ENCODE measurements around the gene C1orf21. TPM values are rescaled to one million over a fixed set of nuclear protein-coding genes. Genes with fewer than 3 reads are reported as not detected.
A peak's percentile ranks its signal among the peaks of the same experiment; 100 is the strongest.
"Not testable (repeated sequence)": the region's sequence is repeated elsewhere in the genome, so short reads cannot be mapped to it uniquely, and the experiment has no call there.

C1orf21 gene, protein sequence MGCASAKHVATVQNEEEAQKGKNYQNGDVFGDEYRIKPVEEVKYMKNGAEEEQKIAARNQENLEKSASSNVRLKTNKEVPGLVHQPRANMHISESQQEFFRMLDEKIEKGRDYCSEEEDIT
- polyA plus RNA-seq (2012; ENCODE audit: insufficient read depth, insufficient read length) = 19.8 TPM

DNA sequence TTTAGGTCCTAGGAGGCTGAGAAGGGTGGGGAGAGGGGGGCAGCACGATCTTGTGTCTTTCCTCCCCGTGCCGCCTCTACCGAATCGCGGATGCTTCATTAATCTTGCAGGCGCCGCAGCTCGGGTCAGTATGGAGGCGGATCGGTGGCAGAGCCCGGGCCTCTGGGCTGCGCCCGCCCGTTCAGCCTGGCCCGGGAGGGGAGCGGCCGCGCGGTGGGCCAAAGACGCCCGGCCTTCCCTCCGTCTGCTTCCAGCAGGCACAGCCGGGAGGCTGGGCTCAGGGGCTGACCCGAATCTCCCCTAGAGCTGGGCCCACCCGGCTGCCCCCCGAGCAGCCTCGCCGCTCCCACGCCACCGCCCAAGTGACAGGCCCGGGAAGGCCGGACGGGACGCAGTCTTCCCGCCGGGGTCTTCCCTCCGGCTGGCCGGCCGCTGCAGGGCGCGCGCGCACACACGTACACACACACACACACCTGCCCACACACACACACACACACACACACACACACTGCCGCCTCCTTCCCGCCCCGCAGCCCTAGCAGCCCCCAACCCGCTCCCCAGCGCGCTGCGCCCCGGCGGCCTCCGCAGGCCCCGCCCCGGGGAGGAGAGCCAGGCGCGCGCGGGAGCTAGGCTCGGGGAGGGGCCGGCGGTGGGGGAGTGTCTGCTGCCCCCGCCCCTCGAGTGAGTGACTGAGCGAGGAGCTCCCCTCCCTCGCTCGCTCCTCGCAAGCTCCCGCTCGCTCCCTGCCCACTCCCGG lies at the start of gene C1orf21:
TSS of gene C1orf21 (plus strand) at position 718 of the 757 bp plus-strand sequence. CDS start 90,481 bp downstream, outside the sequence.
- DNase-seq (ENCODE audit: low read depth, low spot score) = peak; percentile 55
- H3K4me3 ChIP-seq (ENCODE audit: low read length) = peak within 1 kb of the TSS; percentile 58

DNA sequence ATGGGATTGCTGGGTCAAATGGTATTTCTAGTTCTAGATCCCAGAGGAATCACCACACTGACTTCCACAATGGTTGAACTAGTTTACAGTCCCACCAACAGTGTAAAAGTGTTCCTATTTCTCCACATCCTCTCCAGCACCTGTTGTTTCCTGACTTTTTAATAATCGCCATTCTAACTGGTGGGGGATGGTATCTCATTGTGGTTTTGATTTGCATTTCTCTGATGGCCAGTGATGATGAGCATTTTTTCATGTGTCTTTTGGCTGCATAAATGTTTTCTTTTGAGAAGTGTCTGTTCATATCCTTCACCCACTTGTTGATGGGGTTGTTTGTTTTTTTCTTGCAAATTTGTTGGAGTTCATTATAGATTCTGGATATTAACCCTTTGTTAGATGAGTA lies 49.0 kb upstream of the C1orf21 start:
- DNase-seq (ENCODE audit: low read depth, low spot score); H3K4me3 ChIP-seq (ENCODE audit: low read length): not testable (repeated sequence)

DNA sequence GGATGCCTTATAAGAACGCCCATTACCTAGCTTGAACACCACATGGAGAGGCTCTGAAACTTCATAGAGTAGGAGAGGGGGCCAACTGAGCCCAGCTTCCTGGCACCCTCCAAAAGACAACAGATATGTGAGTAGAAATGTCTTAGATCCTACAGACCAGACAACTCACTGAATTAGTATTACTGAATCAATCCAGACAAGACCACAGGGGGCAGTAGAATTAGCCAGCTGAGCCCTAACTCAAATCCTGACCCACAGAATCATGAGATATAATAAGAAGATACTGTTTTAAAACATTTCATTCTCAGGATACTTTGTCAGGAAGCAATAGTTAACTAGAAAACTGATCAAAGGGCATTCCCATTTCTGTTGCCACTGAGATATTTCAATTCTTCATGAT lies 45.8 kb upstream of the C1orf21 start:
- DNase-seq (ENCODE audit: low read depth, low spot score) = no peak
- no peak overlapping the region for H3K4me3 ChIP-seq (ENCODE audit: low read length)

DNA sequence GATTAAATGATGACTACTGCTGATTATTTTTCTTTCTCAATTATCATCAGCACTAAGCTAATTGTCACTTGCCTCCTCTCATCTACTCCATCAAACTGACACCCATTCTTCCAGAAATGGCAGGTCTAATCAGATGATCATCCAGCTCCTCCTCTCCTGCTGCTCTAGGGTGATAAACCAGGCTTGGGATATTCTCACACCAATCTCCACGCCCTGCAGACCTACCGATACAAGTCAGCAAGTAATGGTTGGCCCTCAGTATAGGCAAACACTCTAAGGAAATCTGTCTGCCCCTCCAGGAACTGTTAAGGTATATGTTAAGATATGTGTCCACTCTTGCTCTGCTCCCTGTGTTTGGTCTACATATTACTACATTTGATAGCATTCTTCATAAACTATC lies 36.3 kb upstream of the C1orf21 start:
- no peak overlapping the region for H3K4me3 ChIP-seq (ENCODE audit: low read length)
- DNase-seq (ENCODE audit: low read depth, low spot score) = no peak

DNA sequence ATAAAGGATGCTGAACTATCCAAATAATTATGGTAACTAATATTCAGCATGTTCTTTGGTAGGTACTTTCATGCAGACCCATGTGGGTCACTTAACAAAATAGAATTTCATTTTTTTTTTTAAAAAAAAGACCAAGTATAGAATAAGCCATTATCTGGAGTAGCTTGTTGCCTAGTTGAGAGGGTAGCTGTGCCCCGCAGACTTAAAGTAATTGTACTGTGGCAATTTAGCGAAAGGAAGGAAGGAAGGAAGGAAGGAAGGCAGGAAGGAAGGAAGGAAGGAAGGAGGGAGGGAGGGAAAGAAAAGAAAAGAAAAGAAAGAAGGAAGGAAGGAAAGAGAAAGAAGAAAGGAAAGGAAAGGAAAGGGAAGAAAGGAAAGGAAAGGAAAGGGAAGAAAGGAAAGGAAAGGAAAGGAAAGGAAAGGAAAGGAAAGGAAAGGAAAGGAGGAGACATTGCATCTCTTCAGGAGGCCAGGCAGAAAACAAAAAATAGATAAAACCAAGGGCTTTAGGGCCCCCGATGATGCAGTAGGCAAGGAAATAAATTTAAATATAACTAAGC lies 35.3 kb upstream of the C1orf21 start:
- DNase-seq (ENCODE audit: low read depth, low spot score) = no peak
- H3K4me3 ChIP-seq (ENCODE audit: low read length) = no peak overlapping the region

DNA sequence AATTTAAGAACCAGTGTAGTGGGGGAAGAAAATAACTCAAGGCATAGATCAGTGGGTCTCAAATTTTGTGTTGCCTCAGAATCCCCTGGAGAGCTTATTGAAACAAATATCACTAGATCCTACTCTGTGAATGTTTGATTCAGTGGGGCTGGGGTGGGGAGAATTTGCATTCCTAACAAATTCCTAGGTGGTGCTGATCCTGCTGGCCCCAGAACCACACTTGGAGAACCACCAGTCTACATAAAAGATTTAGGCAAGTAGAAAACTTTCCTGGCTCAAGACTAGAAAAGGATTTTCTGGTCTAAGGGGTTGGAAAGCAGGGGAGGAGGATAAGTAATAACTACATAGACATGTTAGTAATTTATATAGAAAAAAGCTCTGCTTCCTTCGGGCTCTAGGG lies 34.1 kb upstream of the C1orf21 start:
- H3K4me3 ChIP-seq (ENCODE audit: low read length) = no peak overlapping the region
- DNase-seq (ENCODE audit: low read depth, low spot score) = no peak

DNA sequence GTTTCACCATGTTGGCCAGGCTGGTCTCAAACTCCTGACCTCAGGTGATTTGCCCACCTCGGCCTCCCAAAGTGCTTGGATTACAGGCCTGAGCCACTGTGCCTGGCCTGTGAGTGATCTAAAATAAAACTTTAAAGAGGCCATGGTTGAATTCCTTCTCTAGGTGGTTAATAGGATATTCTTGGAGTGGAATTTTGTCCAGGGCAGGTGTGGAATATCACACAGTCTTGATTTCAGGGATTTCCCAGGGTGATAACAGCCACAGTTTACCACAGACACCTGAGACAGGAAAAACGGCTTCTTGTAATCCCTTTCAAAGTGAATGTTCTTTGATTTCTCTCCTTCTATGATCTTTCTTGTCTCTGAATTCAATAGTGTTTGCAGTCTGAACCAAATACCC lies 32.1 kb upstream of the C1orf21 start:
- no peak for DNase-seq (ENCODE audit: low read depth, low spot score)
- H3K4me3 ChIP-seq (ENCODE audit: low read length) = no peak overlapping the region

DNA sequence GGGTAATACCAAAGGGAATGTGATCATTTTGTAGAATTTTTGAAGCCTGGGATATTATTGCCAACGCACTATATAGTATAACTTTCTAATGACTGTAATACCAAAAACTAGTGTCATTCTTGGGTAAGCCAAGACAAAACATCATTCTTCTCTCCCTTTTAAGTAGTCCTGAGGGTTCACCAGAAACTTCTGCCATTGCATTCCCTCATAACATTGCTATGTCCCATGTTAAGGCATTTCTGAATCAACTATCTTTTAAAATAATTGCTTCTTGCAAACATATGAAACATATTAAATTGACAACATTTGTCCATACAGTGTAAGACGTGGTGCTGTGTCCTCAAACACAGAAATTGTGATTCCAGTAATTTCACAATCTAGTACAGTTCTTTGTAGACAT lies 29.9 kb upstream of the C1orf21 start:
- DNase-seq (ENCODE audit: low read depth, low spot score) = no peak

DNA sequence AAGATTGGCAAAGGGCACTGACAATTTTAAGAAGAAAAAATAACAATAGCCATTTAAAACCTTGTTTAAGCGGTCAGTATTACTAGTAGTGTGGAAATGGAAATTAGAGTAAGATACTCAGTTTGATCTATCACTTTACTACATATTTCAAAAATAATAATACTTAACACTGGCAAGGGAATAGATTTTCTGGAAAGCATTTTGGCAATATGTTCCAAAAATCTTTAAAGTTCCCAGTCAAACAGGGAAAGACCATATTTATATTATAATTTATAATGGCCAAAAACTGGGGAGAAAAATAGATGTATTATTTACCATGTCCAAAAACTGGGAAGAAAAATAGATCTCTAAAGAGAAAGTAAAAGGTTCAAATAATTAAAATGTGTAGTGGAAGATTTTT lies 28.6 kb upstream of the C1orf21 start:
- no peak for DNase-seq (ENCODE audit: low read depth, low spot score)
- no peak overlapping the region for H3K4me3 ChIP-seq (ENCODE audit: low read length)

More for the DNA sequence above, 29.9 kb upstream of the C1orf21 start:
- no peak overlapping the region for H3K4me3 ChIP-seq (ENCODE audit: low read length)

DNA sequence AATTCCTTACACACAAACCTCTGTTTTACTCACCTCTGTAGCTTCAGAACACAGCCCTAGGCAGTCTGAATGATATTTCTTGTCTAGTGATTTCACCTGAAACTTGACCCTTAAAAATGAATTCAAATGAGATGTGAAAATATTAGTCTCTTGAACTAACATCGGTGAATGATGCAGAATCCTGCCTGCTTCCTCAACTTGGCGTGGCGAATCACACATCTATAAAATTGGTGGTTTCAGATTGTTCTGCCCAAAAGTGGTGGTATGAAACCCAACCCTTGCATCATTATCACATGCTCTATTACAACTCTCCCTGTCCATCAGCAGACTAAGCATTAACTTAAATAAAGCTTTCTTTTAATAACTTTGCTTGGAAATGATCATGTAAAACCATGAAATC lies 26.9 kb upstream of the C1orf21 start:
- no peak overlapping the region for H3K4me3 ChIP-seq (ENCODE audit: low read length)
- no peak for DNase-seq (ENCODE audit: low read depth, low spot score)

DNA sequence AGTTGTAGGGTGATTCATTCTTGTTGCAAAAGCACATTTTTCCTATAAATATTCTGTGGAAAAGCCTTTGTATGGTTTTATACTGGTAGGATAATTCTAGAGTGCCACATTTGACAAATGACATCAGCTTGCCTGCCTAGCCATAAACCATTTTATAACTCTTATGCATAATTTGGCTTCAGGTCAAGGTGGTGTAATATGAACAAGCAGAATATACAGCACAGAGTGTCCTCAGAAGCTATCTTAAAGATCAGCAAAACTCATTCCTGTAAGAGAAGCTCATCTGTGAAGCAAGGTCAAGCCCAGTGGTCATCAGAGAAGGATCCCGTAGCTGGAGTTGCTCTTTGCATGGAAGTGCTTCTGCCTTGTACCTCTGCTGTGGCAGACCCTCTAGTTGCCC lies 24.0 kb upstream of the C1orf21 start:
- DNase-seq (ENCODE audit: low read depth, low spot score) = no peak
- no peak overlapping the region for H3K4me3 ChIP-seq (ENCODE audit: low read length)

DNA sequence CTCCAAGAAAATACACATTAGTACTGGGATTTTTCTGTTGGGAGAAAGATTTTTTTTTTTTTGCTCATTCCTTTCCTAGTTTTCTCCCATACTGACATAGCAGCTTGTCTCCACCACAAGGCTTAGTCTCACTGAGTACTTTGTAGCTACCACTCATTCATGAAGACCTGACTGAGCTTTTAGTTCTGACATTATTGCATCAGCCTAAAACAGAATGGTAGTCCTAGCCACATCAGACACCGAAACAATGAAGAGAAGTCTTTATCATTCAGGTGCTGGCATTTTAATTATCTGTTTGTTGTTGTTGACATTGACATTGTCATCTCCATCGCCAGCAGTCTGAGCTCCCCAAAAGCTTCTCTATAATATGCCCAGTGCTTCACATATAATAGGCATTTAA lies 21.1 kb upstream of the C1orf21 start:
- DNase-seq (ENCODE audit: low read depth, low spot score) = no peak
- H3K4me3 ChIP-seq (ENCODE audit: low read length) = no peak overlapping the region

DNA sequence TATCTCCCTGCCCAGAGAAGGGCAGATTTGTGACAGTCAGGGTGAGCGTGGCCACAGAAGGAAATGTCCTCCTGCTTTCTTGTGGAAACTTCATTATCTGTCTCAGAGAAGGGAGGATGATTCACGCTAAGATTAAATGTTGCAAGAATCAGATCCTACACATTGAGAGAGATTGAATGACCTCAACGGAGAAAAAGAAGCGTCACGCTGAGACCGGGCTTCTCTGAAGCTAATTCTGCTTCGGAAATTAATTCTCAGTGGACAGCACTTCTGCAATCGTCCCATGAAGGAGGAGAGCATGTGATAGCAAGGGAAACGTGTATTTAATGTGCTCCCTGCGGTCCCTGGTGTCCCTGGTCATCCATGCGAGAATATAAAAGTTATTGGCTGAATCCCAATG lies 19.8 kb upstream of the C1orf21 start:
- no peak overlapping the region for H3K4me3 ChIP-seq (ENCODE audit: low read length)
- DNase-seq (ENCODE audit: low read depth, low spot score) = no peak

DNA sequence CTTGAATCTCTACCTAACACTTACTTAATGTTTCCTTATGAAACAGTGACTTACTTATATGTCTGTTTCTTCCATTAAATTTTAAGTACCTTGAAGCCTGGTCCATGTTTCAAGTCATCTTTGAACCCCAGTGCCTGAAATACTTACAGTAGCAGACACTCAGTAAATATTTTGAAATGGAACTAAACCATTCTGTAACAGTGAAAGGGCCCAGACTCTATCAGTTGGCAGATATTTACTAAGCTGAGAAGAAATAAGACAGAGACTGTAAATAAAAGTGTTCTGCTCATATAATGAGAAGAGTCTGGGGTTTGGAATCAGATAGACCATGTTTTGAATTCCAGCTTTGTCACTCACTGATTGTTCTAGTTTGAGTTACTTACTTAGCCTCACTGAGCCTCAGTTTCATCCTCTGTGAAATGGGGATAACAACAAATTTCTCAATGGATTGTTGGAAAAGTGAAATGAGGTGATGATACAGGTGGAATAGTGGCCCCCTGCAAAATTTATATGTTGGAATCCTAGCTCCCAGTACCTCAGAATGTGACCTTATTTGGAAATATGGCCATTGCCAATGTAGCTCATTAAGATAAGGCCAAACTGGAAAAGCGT lies 19.3 kb upstream of the C1orf21 start:
- no peak for DNase-seq (ENCODE audit: low read depth, low spot score)
- H3K4me3 ChIP-seq (ENCODE audit: low read length) = no peak overlapping the region

DNA sequence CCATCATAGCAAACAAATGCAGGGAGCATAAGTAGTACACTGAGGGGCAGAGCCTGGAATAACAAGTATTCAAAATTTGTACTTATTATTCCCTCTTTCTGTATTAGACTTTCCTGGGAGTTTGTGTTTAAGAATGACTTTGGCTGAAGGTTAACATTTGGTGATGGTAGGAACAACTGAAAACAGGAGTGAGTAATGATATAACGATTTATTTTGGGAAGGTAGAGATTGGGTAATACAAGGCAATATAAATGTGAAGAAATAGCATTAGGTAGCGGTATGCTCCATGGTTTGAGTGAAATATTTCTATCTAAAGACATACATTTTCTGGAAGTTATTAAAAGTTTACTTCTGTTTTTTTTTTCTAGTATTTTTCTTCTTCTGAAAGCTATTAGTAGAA lies 18.5 kb upstream of the C1orf21 start:
- H3K4me3 ChIP-seq (ENCODE audit: low read length) = no peak overlapping the region
- no peak for DNase-seq (ENCODE audit: low read depth, low spot score)

DNA sequence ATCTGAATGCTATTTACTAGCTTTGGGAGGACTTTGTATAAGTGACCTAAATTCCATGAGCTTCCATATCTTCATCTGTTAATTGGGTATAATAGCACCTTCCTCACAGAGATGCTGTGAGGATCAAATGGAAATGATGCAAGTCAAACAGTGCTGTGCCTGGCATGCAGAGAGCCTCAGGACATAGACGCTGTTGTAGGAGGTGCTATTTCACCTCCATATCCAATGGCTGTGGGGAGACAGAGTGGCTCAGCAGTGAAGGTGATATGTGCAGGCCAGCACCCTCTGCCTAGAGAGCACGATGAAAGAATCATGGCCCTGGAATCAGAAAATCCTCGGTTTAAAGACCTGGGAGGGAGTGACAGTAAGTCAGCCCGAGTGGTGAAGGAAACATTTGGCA lies 16.0 kb upstream of the C1orf21 start:
- H3K4me3 ChIP-seq (ENCODE audit: low read length) = no peak overlapping the region
- no peak for DNase-seq (ENCODE audit: low read depth, low spot score)

DNA sequence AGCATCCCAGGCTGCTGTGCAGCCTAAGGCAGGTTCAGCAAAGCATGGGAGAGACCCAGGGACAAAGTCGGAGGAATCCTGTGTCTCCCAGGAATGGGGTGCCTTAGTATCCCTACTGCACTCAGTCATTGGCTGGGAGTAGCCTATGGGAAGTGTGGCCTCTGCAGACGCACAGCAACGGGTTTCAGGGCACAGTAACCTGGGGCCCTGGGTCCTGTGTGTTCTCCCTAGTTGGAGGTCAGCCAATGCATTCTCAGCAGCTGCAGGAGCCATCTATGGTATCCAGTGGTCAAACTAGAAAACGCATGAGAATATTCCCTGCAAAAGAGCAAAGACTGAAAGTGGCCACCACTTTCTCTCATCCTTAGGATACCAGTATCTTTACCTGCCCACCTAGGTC lies 13.7 kb upstream of the C1orf21 start:
- DNase-seq (ENCODE audit: low read depth, low spot score) = no peak
- H3K4me3 ChIP-seq (ENCODE audit: low read length) = no peak overlapping the region

DNA sequence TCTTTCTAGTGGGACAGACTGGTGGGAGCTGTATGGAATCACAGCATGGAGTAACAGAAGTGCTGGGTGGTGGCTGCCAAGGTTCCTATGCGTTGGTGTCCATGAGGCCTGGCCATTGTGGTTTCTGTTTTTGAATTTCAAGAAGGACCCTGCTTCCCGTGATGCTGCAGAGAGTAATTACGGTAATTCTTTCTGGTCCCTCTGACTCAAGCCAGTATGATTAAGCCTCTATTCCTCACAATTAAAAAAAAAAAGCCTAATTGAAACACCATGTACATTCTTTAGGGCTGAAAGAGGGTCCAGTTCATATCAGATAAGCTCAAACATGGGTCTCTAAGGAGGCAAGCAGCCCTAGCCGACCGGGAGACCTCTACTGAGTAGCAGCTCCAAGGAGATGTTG lies 10.5 kb upstream of the C1orf21 start:
- no peak for DNase-seq (ENCODE audit: low read depth, low spot score)
- no peak overlapping the region for H3K4me3 ChIP-seq (ENCODE audit: low read length)

DNA sequence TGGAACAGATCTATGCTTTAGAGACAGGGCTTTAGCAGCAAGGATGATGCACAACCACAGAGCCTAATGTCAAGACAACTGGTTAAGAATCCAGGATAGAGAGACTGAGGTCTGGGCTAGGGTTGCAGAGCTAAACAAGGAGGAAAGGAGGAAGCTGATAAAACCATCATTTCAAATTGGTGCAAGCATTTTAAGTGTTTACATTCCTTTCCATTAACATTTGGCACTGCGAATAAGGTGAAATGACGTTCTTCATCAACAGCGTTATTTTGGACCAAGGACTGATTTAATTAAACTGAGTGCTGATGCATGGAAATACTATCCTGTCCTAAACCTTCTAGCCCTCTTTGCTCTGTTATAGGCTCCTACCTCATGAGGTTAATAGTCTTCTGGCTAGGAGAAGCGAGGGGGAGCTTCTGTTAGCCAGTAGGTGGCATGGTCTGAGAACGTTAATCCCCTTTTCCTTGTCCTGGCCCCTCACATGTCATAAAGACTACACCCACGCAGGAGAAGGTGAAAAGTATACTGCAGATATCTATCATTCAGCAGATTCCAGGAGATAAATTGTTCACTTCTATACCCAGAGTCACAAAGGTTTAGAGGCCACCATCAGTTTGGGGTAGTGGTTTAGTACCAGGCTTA lies 7.6 kb upstream of the C1orf21 start:
- no peak for DNase-seq (ENCODE audit: low read depth, low spot score)
- no peak overlapping the region for H3K4me3 ChIP-seq (ENCODE audit: low read length)

DNA sequence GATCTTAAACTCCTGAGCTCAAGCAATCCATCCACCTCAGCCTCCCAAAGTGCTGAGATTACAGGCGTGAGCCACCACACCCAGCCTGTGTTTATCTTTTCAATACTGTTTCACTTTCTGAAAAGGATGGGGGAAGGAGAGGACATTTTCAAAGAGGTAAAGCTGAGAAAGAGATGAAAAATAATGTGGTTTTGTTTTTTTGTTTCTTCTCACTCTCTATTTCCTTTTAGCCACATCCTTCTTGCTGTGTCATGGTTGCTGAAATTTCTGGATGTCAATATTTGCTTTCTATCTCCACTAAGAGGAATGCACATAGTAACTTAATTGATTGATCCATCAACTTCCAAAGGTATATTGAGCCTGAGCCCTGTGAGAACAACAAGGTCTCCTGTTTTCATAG lies 6.4 kb upstream of the C1orf21 start:
- peak; percentile 39 for DNase-seq (ENCODE audit: low read depth, low spot score)

More for the DNA sequence above, 6.4 kb upstream of the C1orf21 start:
- no peak overlapping the region for H3K4me3 ChIP-seq (ENCODE audit: low read length)

Data from Jurkat, Clone E6-1 (cell line).